ENCODE measurements around the gene RBMXL2. TPM values are rescaled to one million over a fixed set of nuclear protein-coding genes. Genes with fewer than 3 reads are reported as not detected.

Gene RBMXL2
- polyA plus RNA-seq, 1 of the 3 experiments (the other 2 are of a cell fraction) = not detected

DNA sequence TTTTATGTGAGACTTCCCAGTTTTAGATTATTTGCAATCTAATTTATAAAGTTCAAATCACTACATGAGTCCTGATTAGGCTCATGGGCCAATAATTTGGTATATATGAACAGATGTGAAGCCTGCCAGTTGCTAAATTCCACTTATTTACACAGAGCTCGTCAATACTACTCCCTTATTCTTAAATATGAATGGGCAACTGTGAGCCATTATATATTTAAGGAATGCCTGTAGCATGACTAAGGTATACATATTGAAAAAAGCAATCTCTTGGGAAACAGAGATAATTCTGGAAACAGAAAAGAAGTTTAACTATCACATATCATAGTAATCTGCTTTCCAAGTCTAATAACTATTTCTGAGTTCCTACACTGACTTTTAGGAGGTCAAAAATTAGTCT lies 27.0 kb downstream of the RBMXL2 start (continued):
- TF ChIP-seq EZH2phosphoT487 (IDR thresholded peaks at IDR 0.05; ENCODE audit: borderline replicate concordance, low read depth) = no peak
- TF ChIP-seq NRF1 (IDR thresholded peaks at IDR 0.05; ENCODE audit: low read depth, low read length) = no peak
- TF ChIP-seq, protein P1, sequence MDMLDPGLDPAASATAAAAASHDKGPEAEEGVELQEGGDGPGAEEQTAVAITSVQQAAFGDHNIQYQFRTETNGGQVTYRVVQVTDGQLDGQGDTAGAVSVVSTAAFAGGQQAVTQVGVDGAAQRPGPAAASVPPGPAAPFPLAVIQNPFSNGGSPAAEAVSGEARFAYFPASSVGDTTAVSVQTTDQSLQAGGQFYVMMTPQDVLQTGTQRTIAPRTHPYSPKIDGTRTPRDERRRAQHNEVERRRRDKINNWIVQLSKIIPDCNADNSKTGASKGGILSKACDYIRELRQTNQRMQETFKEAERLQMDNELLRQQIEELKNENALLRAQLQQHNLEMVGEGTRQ (IDR thresholded peaks at IDR 0.05; ENCODE audit: borderline replicate concordance, low read depth, low read length) = no peak

GRCh38 chr11:7116370-7116769 lies 27.6 kb downstream of the RBMXL2 start:
- no peak overlapping the region for H3K4me2 ChIP-seq
- H3K36me3 ChIP-seq (replicated peaks in 1 of 2; ENCODE audit: control insufficient read depth in 1 of 2, insufficient read depth in 2 of 2, low read length in 1 of 2) = no peaks in the 10 kb centered on the region
- no peaks in the 10 kb centered on the region for H3K9me3 ChIP-seq
- H2AFZ ChIP-seq (ENCODE audit: low read depth) = no peak overlapping the region
- no peak for TF ChIP-seq MAX (IDR thresholded peaks at IDR 0.05; ENCODE audit: low read depth)
- TF ChIP-seq RCOR1 (IDR thresholded peaks at IDR 0.05; ENCODE audit: low read length) = no peak
- no peak for TF ChIP-seq FOXJ3 (CRISPR knock-in tag; IDR thresholded peaks at IDR 0.05)
- no peak for TF ChIP-seq GATA2 (CRISPR knock-in tag; IDR thresholded peaks at IDR 0.05)
- no peak for TF ChIP-seq RFX5 (IDR thresholded peaks at IDR 0.05; ENCODE audit: low read length)
- no peak for TF ChIP-seq MXI1 (IDR thresholded peaks at IDR 0.05; ENCODE audit: low read depth, low read length)
- TF ChIP-seq SMC3 (IDR thresholded peaks at IDR 0.05; ENCODE audit: low read depth, low read length) = no peak
- TF ChIP-seq TEAD4 (IDR thresholded peaks at IDR 0.05; ENCODE audit: borderline replicate concordance, insufficient read depth) = no peak
- no peak for TF ChIP-seq TCF12 (IDR thresholded peaks at IDR 0.05)
- TF ChIP-seq, protein P1 (IDR thresholded peaks at IDR 0.05; ENCODE audit: borderline replicate concordance, low read depth, low read length) = no peak
- TF ChIP-seq, protein P2, sequence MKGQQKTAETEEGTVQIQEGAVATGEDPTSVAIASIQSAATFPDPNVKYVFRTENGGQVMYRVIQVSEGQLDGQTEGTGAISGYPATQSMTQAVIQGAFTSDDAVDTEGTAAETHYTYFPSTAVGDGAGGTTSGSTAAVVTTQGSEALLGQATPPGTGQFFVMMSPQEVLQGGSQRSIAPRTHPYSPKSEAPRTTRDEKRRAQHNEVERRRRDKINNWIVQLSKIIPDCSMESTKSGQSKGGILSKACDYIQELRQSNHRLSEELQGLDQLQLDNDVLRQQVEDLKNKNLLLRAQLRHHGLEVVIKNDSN (IDR thresholded peaks at IDR 0.05; ENCODE audit: borderline replicate concordance, low read depth) = no peak
- no peak for TF ChIP-seq EZH2phosphoT487 (IDR thresholded peaks at IDR 0.05; ENCODE audit: borderline replicate concordance, low read depth)
- TF ChIP-seq SIN3A (IDR thresholded peaks at IDR 0.05; ENCODE audit: borderline replicate concordance, low read depth, low read length) = no peak
- TF ChIP-seq GABPA (IDR thresholded peaks at IDR 0.05; ENCODE audit: low read depth) = no peak
- no peak for TF ChIP-seq FOSL2 (IDR thresholded peaks at IDR 0.05; ENCODE audit: borderline replicate concordance, low read depth)
- TF ChIP-seq PBX3 (IDR thresholded peaks at IDR 0.05) = no peak
- no peak for TF ChIP-seq POLR2AphosphoS5 (IDR thresholded peaks at IDR 0.05; ENCODE audit: low read depth, low read length)
- TF ChIP-seq CTCF (IDR thresholded peaks at IDR 0.05) = no peak
- H3K9me2 ChIP-seq = no peaks in the 10 kb centered on the region
- H3K4me1 ChIP-seq (ENCODE audit: control insufficient read depth in 1 of 2, insufficient read depth in 2 of 2, low read depth in 1 of 2, low read length in 1 of 2) = no peaks in the 10 kb centered on the region
- no peaks in the 10 kb centered on the region for H3K79me2 ChIP-seq (ENCODE audit: insufficient read depth)
- no peaks in the 10 kb centered on the region for H4K20me1 ChIP-seq (ENCODE audit: insufficient read depth)
- no peak overlapping the region for H3K9ac ChIP-seq
- H3F3A ChIP-seq (replicated peaks; ENCODE audit: insufficient read depth) = no peaks in the 10 kb centered on the region
- no peaks in the 10 kb centered on the region for H3K27me3 ChIP-seq (ENCODE audit: insufficient read depth)
- ChIA-PET CTCF (no interaction called here), POLR2A (no interaction called here)
- H3K27ac ChIP-seq (ENCODE audit: low read depth in 2 of 2, low read length in 1 of 2) = no peak overlapping the region
- DNase-seq = no peak
- WGBS (ENCODE audit: low lambda C conversion rate) = 53% methylated on average over 3 of the region's 3 CpGs
- no peak overlapping the region for H3K4me3 ChIP-seq (ENCODE audit: low read depth in 2 of 2, low read length in 1 of 2)

Data from SK-N-SH (cell line).